Measurements from ENCODE around the gene FCGR2B.

FCGR2B gene

DNA sequence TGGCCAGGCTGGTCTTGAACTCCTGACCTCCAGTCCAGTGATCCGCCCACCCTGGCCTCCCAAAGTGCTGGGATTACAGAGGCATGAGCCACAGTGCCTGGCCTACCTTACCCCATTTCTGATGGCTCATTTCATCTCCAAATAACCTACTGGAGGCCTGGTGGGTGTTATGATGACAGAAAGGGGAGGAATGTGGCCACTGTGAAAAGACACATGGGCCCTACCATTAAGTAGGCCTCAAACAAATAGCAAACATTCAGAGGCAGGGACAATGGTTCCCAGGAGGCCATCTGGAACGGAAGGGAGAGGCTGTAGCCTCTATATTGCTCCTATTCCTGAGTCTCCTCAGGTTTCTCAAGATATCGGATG is 43.2 kb downstream of the FCGR2B start:
- no peak for DNase-seq (ENCODE audit: low spot score)

DNA sequence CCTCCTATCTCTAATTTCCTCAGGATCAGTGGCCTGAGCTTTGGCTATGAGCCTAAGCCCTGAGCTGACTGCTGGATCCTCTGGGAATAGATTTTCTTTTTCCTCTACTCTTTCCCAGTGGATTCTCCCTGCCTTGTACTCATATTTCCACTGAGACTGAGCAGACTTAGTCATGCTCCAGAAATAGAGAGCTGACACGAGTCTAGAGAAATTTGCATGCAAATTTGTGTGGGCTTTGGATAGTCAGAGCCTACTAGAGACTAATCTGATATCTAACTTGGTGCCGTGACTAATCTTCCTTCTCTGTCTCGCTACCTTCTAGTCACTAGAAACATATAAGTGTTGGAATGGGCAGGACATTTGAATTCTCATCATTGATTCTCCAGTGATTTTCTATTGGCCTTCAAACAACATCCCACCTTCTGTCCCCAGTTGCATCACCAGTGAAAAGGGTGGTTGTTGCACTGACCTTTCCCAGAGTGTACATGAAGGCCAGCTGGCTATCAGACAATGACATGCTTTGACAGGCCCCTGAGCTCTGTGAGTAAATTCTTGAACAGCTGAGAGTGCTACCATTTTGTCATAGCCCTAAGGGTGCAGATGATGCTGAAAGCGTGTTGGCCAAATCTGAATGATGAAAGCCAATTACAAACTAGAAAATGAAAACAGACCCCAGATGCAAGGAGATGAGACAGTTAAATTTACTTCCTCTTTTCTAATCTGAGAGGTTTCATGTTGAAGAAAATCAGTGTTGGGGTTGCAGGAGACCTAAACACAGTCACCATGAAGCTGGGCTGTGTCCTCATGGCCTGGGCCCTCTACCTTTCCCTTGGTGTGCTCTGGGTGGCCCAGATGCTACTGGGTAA is 43.8 kb downstream of the FCGR2B start, which contains the start of gene FCRLA:
FCRLA (plus strand) TSS at position 748 of the 866 bp plus-strand sequence; CDS start at position 784, 36 bp downstream.
- DNase-seq (ENCODE audit: low spot score) = no peak

DNA sequence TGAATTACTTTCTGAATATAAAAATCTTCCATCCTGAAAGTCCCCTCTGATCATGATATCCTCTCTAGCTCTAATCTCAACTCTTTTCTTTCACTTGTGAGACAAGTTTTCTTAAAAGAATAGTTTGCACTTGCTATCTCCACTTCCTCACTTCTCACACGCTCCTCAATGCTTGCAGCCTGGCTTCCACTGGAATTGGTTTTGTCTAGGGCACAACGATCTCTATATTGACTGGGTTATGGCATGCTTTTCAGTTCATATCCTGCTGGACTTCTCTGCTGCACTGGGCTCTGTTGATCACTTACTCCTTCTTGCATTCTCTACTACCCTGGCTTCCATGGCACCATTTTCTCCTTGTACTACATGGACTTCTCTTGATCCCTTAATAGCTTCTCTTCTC is 44.6 kb downstream of the FCGR2B start:
- no peak for DNase-seq (ENCODE audit: low spot score)

DNA sequence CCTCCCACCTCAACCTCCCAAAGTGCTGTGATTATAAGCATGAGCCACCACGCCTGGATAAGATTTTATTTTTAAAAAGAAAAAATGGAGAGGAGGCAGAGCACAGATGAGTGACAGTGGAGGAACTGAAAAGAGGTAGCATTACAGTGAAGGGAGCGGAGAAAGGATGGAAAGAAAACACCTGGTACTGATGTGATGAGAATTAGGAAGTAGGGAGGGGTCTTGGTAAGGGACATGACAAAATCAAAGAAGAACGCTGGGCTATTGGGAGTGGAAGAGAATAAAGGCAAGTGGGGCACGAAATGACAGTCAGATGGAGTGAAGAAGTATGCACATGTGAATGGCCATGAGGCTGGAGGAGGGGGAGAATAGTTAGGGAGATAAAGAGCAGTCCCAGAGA is 46.4 kb downstream of the FCGR2B start:
- no peak for DNase-seq (ENCODE audit: low spot score)

DNA sequence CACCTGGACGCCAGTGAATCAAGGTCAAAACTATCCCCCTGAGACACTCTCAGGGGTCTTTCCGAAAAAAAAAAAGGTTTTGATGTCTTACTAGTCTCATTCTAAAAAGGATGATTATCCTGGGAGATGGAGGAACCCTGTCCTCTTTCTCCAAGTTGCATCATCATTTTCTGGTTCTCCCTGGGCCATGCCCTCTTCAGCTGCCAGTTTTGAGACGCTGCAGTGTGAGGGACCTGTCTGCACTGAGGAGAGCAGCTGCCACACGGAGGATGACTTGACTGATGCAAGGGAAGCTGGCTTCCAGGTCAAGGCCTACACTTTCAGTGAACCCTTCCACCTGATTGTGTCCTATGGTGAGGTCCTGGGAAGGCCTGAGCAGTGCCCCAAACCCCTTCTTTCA is 47.6 kb downstream of the FCGR2B start:
- DNase-seq (ENCODE audit: low spot score) = no peak

DNA sequence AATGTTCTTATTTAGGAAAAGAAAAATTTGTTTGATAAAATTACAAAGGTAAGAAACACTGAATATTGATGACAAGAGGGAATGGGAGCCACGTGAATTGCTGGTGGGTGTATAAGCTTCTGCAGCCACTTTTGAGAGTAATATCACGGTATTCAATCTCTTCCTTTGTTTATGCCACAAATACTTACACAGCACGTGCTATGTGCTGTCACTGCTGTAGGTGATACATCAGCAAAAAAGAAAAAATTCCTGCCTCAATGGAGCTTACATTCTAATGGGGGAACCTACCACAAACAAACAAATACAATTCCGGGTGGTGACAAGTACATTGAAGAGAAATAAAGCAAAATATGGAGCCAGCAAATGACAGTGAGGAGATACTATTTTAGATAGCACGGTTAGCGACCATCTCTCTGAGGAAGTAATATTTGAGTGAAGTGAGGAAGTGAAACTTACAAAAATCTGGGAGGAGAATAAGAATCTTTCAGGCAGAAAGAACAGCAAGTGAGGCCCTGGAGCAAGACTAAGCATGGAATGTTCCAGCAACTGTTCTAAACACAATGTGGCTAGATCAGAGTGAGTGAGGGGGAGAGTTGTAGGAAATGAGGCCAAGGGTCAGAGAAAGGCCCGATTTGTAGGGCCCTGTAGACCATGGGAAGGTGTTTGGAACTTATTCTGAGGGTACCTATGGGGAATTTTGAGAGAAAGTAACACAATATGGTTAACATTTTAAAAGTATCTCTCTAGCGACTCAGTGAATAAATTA is 55.8 kb downstream of the FCGR2B start:
- no peak for DNase-seq (ENCODE audit: low spot score)

DNA sequence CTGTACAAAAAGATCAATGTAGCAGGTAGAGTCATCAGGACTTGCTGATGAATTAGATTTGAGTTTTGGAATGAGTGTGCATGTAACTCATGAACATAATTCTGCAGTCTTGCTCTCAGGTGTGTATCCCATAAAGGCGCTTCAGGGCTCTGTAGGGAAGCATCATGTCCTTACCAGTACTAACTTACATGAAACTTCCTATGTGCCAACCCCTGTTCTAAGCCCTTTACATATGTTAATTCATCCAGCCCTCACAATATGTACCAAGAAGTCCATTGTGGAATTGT is 56.3 kb downstream of the FCGR2B start:
- DNase-seq (ENCODE audit: low spot score) = no peak

DNA sequence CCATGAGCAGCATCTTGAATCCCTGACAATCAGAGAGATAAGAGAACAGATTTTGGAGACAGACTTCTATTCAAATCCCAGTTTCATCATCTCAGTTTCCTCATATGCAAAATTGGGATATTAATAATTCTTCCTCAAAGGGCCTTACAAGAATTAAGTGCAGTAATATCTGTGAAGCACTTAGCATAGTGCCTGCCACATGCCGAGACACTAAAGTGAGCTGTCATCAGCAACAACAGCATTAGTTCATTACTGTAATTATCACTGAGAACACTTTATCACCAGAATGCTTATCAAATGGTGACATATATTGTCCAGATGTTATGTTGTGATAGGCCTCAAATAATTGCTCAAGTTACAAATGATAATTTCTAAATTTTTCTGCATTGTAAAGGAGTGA is 57.5 kb downstream of the FCGR2B start:
- no peak for DNase-seq (ENCODE audit: low spot score)

DNA sequence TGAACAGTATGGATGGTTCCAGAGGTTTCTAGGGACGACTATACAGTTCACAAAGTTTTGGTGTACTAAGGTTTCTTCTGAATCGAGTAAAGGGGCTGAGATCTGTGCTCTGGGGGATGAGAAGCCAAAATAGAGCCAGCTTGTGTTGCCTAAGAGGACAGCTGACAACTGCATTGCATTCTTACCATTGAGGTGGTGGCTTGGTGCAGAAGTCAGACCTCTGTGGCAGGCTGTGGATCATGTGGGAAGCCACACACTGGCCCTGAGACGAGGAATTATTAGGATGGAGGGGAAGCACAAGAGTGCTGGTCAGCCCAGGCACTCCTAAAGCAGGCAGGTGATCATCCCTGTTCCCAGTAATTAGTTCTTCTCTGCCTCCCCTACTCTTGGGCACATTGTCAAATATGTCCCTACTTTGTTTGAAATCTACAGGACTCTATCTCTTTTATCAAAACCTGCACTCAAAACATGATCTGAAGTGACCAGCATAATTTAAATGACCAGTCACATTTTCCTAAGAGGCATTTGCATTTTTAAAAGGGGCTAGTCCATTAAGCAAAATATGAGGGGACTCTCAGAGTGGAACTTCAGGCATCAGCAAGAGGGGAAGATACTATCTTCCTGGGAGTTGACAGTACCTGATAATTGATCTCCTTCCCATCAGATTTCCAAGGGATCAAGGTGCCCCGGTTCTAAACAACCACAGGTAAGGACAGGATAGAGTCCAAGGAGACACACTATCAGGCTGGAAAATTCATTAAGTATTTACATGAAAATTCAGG is 58.2 kb downstream of the FCGR2B start, which contains the start of gene FCRLB:
FCRLB (plus strand) TSS at position 589 of the 782 bp plus-strand sequence. CDS start 1,129 bp downstream, outside the sequence.
- no peak for DNase-seq (ENCODE audit: low spot score)

DNA sequence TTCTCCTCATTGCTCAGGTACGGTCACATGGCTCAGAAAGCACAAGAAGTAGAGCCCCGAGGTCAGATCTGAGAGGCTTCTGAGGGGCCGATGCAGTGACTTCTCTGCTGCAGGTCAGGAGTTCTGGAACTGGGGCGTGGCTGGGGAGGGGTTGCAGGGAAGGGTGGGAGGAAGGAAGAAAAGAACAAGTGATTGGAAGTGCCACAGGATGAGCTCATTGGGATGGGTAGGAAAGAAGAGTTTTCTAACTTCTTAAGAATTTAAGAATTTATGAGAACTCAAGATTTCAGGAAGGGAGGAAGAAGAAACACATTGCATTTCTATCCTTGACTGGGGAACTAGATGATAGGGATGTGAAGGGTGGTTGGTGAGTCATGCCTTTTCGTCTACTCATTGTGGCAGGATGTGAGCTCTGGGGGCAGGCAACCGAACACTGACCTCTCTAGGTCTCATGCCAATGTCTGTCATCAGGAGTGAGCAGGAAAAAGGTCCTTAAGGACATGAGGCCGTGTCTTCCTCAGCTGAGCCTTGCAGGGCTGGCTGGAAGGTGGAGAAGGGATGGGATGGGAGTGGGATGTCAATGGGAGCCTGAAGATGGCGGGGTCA is 58.9 kb downstream of the FCGR2B start:
- no peak for DNase-seq (ENCODE audit: low spot score)

DNA sequence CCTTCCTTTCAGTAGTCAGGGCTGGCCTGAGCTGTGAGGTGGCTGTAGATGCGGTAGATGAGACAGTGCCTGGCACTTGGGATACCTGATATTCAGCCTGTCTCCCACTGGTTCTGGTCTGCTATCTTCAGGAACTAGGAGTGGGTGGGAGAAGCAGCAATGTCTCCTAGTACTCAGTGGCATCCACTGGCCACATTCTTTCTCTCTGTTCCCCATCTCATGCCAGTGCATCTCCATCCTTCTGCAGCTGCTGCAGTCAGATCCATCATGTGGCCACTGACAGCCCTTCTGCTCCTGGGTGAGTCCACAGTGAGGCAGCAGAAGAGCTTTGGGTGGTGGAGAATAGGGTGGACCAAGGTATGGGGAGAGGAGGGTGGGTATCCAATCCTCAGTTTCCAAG is 59.5 kb downstream of the FCGR2B start:
- no peak for DNase-seq (ENCODE audit: low spot score)

DNA sequence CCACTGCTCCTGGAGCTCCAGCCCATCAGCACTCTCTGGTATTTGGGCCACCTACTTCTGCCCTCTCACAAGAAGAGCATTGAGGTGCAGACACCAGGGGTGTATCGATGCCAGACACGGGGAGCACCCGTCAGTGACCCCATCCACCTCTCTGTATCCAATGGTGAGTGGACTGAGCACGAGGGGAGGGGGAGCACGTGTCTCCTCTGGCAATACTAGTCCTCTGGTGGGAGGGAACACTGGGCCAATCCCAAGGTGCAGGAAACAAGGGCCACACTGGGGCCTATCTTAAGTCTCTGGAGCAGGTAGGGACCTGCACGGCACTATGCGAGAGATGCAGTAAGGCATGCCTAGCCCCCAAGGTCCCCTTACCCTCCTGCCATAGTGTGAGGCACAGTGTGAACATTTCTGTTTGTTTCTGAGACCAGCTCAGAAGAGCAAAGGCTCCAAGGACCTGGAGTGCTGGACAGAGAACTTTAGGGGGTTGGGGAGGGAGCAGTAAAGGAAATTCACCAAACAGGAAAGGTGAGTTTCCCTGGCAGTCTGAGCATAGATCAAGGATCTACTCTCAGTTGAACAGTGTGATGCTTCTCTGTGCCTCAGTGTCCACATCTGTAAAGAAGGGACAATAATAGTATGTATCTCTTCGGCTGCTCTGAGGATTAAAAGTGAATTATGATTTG is 60.7 kb downstream of the FCGR2B start:
- no peak for DNase-seq (ENCODE audit: low spot score)

DNA sequence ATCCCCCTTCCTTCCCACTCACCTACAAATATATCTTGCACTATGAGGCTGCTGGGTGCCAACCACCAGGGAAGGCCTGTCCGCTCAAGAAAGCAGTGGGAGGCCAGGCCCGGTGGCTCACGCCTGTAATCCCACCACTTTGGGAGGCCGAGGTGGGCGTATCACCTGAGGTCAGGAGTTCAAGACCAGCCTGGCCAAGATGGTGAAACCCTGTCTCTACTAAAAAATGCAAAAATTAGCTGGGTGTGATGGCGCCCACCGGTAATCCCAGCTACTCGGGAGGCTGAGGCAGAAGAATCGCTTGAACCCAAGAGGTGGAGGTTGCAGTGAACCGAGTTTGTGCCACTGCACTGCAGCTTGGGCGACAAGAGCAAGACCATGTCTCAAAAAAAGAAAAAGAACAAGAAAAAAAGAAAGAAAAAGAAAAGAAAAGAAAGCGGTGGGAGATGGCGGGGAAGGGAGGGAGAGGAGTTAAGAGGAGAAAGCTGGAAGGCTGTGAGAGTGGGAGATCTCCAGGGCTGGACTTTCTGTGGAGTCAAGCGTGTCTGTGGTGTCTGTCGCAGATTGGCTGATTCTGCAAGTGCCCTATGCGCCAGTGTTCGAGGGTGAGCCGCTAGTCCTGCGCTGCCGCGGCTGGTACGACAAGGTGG is 62.4 kb downstream of the FCGR2B start:
- DNase-seq (ENCODE audit: low spot score) = peak; percentile 26

DNA sequence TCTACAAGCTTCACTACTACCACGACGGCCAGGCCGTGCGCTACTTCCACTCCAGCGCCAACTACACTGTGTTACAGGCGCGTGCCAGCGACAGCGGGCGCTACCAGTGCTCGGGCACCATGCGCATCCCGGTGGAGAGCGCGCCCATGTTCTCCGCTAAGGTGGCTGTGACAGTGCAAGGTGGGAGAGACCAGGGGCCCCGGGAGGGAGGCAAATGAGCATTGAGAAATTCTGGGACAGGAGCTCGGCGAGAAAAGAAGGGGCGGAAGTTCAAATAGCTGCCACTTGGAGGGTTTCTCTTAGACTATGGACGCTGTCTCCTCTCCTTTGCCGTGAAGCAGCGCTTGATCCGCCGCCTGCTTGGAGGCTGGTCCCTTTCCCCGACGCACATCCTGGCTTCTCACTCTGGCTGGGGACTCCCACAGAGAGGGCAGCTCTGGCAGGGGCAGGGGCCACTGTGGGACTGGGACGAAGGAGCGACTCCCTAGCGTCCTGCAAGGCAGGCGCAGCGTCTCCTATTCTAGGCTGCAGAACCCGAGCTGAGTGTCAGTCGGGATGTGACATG is 63.0 kb downstream of the FCGR2B start:
- DNase-seq (ENCODE audit: low spot score) = peak; percentile 29

DNA sequence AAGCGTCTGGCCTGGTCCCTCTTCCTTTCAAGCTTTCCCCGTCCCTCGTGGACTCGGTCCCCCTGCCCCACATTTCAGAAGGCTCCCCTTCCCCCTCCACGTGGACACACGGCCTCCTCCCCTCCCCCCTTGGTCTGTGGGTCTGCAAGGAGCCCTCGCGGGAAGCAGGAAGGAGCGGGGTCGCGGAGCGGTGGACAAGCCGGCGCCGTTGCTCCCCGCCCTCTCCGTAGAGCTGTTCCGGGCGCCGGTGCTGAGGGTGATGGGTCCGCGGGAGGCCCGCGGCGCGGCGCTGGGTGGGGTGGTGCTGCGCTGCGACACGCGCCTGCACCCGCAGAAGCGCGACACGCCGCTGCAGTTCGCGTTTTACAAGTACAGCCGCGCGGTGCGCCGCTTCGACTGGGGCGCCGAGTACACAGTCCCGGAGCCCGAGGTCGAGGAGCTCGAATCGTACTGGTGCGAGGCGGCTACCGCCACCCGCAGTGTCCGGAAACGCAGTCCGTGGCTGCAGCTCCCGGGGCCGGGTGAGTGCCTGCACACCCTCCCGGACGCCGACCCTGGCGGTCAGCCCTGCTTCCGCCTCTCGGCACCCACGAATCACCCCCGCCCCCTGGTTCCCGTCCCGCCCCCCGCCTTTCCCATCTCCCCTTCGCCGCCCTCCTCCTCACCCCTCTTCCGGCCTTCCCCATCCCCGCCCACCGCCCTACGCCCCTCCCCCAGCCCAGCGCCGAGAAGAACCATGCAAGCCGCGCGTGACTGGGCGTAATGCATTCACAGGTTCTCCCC is 63.7 kb downstream of the FCGR2B start:
- peak; percentile 84 for DNase-seq (ENCODE audit: low spot score)

DNA sequence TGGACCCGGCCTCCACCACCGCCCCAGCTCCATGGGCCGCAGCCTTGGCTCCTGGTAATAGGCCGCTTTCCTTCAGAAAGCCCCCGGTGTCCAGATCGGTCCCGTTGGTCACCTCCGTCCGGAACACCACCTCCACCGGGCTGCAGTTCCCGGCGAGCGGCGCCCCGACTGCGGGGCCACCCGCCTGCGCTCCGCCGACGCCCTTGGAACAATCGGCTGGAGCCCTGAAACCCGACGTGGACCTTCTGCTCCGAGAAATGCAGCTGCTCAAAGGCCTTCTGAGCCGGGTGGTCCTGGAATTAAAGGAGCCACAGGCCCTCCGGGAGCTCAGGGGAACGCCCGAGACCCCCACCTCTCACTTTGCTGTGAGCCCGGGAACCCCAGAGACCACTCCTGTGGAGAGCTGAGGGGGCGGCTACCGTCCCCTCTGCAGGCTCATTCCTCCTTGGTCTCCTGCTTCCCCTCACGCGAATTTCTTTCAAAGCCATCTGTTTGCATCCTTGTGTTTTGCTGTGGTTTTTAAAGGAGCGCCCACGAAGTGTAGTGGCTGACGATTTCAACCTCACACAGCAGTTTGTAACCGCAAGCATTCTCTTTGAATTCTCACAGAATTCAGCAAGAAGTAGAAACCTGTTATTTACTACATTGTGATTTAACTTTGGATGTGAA is 64.4 kb downstream of the FCGR2B start:
- DNase-seq (ENCODE audit: low spot score) = no peak
